ENCODE results near the gene DNAJC7.
A peak's percentile ranks its signal among the peaks of the same experiment; 100 is the strongest.
"Not testable (repeated sequence)": the region's sequence is repeated elsewhere in the genome, so short reads cannot be mapped to it uniquely, and the experiment has no call there.

The DNAJC7 gene

GRCh38 chr17:42023524-42024349 is 6.5 kb upstream of the DNAJC7 start:
- TF ChIP-seq, protein P1, sequence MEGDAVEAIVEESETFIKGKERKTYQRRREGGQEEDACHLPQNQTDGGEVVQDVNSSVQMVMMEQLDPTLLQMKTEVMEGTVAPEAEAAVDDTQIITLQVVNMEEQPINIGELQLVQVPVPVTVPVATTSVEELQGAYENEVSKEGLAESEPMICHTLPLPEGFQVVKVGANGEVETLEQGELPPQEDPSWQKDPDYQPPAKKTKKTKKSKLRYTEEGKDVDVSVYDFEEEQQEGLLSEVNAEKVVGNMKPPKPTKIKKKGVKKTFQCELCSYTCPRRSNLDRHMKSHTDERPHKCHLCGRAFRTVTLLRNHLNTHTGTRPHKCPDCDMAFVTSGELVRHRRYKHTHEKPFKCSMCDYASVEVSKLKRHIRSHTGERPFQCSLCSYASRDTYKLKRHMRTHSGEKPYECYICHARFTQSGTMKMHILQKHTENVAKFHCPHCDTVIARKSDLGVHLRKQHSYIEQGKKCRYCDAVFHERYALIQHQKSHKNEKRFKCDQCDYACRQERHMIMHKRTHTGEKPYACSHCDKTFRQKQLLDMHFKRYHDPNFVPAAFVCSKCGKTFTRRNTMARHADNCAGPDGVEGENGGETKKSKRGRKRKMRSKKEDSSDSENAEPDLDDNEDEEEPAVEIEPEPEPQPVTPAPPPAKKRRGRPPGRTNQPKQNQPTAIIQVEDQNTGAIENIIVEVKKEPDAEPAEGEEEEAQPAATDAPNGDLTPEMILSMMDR (IDR thresholded peaks at IDR 0.05; ENCODE audit: borderline replicate concordance, insufficient read depth, low read depth, low read length) = no peak
- no peak overlapping the region for H3K4me3 ChIP-seq (ENCODE audit: low read depth, low read length)

- H3K4me3 ChIP-seq (ENCODE audit: low read depth, low read length) = peak overlapping the region; percentile 79
Observed at GRCh38 chr17:42020845-42021244, 3.6 kb upstream of the DNAJC7 start.

DNA sequence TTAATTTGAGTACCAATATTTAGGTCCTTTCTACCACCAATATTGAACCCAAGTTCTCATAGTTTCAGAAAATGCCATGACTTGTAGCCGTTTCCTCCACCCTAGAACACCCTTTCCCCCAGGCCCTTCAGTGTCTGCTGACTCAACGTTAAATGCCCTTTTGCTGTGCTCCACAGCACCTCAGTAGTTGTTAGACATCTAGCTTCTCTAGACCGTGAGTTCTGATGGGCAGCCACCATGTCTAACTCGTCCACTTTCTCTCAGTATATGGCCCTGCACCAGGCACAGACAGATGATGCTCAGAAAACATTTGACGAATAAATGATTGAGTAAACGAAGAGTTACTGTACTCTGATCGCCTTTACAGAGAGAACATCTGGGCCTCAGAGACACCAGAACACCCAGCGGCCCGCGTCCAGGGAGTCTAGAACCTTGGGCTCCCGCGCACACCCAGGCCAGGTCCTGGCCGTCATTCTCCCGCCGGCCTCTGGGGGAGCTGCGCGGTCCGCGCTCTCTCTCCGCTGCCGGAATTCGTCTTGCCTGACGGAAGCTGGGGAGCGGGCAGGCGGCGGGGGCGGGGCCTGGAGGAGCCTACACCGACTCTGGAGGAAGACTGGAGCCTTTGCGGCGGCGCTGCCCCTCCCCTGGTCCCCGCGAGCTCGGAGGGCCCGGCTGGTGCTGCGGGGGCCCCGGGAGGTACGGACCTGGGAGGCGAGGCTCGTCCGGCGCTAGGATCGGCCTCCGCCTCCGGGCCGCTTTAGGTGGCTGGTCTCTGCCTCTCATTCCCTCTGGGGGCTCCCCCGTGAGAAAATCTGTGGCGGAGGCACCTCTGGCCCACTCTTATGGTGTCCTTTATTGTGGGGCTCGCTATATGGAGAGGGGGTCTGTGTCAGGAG is 2.5 kb upstream of the DNAJC7 start, which contains the start of gene NKIRAS2:
Gene NKIRAS2 (plus strand): TSS at position 582 of the 896 bp plus-strand sequence. CDS start 1,488 bp downstream, outside the sequence.
- peak within 1 kb of the TSS; percentile 79 for H3K4me3 ChIP-seq (ENCODE audit: low read depth, low read length)
- TF ChIP-seq, protein P1 (IDR thresholded peaks at IDR 0.05; ENCODE audit: borderline replicate concordance, insufficient read depth, low read depth, low read length) = peak; percentile 95

DNA sequence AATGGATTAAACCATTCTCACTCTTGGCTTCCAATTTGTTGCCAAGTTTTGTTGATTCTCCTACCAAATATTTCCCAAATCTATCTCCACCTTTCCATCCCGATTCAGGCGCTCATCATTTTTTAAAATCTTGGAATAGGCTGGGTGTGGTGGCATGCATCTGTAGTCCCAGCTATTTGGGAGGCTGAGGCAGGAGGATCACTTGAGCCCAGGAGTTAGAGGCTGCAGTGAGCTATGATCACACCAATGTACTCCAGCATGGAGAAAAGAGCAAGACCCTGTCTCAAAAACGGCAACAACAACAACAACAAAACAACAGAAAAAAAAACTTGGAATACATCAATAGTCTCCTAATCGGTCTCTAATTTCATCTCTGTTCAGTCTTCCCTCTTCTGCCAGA is 1.7 kb upstream of the DNAJC7 start:
- TF ChIP-seq, protein P1 (IDR thresholded peaks at IDR 0.05; ENCODE audit: borderline replicate concordance, insufficient read depth, low read depth, low read length) = no peak
- H3K4me3 ChIP-seq (ENCODE audit: low read depth, low read length) = no peak overlapping the region

DNA sequence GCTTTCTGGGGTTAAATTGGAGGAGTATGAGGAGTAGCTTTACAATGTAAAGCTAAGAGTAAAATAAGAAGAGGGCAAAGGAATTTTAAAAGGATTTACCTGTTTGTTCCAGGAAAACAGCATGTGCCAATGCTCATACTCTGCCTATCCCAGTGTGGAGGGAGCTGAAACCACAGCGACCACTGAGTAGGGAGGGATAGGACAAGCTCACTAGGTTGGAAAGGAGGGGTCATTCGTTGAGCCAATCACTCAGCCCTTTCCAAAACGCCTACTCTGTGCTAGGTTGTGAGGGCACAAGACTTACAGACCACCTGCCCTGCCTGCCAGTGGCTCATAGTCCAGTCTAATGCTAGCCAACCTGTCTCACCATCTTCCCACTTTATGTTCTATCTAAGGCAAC is 1.1 kb upstream of the DNAJC7 start:
- TF ChIP-seq, protein P1 (IDR thresholded peaks at IDR 0.05; ENCODE audit: borderline replicate concordance, insufficient read depth, low read depth, low read length) = no peak
- H3K4me3 ChIP-seq (ENCODE audit: low read depth, low read length) = no peak overlapping the region

DNA sequence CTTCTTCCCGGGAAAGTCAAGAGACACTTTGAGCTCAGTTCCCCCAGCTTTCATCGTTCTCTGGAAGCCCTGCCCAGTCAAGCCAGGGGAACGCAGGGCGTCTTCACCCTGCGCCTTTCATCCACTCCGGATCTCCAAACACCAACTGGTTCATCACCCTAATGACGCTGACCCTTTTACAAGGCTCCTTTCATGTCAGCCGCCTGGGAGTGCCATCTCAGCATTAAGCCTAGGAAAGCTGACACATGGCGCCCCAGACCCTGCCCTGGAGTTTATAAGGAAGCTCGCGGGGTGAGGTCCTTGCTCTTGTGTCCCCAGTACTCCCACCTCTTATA is 594 bp upstream of the DNAJC7 start:
- TF ChIP-seq, protein P1 (IDR thresholded peaks at IDR 0.05; ENCODE audit: borderline replicate concordance, insufficient read depth, low read depth, low read length) = no peak
- H3K4me3 ChIP-seq (ENCODE audit: low read depth, low read length) = peak overlapping the region; percentile 69

DNA sequence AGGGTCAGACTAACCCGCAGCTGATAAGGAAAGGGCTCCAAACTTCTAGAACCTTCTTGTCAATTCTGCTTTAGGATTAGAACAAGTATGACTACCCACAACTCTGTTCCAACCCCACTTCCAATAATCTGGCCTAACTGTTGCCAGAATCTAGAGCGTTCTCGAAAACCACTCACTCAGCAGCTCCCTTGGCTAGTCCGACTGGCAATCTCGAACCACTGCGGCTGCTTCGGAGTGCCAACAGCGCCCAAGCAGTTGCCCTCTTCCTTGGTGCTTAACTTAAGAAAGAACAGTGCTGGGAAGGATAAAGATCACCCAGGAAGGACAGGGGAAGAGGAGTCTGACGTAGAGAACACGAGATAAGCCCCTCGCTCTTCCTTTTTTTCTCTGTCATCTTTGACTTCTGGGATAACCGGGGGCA is 818 bp downstream of the DNAJC7 start:
- TF ChIP-seq, protein P1 (IDR thresholded peaks at IDR 0.05; ENCODE audit: borderline replicate concordance, insufficient read depth, low read depth, low read length) = no peak
- H3K4me3 ChIP-seq (ENCODE audit: low read depth, low read length) = peak overlapping the region; percentile 69

DNA sequence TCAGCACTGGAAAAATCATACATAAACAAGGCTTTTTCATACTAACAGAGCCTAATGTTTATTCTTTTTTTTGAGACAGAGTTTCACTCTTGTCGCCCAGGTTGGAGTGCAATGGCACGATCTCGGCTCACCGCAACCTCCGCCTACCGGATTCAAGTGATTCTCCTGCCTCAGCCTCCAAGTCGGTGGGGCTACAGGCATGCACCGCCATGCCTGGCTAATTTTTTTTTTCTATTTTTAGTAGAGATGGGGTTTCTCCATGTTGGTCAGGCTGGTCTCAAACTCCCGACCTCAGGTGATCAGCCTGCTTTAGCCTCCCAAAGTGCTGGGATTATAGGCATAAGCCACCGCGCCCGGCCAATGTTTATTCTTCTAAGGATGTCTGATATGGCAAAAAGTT is 3.5 kb downstream of the DNAJC7 start:
- H3K4me3 ChIP-seq (ENCODE audit: low read depth, low read length) = not testable (repeated sequence)

DNA sequence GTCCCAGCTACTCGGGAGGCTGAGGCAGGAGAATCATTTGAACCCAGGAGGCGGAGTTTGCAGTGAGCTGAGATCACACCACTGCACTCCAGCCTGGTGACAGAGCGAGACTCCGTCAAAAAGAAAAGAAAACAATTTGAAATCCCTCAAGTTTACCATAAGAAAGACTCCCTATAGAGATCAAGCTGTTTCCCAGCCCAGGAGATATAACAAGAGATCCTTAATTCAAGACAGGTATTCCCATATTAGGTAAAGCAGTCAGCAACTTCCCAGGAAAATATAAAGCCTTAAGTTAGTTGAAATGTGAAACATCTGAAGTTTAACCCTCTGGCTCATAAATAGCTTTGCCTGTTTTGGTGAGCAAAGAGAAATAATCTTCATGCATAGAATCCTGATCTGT is 4.9 kb downstream of the DNAJC7 start:
- H3K4me3 ChIP-seq (ENCODE audit: low read depth, low read length) = not testable (repeated sequence)
